ENCODE data around the gene MSL1.

The MSL1 gene

DNA sequence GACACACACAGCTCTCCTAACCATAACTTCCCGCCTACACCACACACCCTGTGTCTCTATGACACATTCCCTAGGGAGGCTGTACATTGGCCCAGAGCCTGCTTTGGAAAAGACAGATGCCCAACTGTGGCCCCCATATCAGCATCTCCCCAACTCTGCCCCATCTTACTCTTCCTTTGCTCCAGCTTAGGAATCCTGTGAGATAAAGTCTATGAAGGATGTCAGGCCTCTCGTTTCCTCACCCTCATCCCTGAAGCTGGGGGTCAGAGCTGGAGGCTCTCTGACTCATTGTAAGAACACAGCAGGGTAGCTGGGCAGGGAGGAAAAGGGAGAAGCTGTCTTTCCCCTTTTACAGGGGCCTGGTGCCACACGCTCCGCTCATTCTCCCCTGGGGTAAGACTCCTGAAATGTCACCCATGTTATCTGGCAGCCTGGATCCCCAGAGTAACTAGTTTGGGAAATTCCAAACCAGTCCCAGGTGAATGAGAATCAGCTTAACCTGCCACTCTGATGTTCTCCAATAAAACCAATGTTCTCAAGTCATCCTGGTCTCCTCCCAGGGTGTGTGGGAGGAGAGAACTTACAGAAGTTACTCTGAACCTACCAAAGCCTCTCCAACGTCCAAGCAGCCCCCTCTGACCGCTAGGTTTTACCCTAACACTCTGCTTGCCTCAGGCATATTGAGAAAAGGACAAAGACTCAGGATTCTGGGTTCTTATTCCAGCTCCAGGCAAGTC is 58.3 kb downstream of the MSL1 start:
- DNase-seq, result no peak

DNA sequence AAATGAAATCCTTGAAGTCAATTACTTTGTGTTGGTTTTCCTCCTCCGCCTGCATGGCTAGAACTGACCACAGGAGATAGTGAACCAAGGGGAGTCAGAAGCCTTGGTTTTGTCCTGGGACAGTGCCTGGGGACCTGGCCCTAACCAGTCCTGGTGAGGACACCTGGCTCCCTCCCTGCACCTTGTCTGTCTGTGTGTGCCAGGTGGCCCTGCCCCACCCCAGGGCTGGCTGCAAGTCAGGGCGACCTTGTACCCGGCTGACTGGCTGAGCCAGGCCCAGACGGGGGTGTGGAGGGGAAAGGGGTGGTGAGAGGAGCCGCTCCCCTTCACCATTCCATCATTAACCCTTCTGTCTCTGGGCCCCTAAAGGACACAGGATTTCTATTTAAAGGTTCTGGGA is 58.9 kb downstream of the MSL1 start:
- no peak for DNase-seq

DNA sequence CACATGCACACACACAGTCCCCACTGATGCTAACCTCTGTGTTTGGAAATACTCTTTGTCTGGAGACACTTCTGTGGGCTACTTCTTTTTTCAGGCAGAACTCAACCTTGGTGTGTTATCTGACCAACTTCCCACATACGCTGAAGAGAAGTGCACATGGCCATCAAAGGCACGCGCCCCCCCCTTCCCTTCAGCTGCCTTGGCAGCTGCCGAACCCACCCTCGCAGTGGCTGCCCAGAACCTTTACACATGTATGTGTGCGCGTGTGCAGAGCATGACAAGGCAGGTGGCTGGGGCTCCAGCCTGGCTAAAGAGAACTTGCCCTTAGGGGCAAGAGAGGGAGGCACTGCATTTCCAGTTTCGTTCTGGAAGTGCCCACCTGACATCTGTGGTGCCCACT is 59.4 kb downstream of the MSL1 start:
- DNase-seq, result no peak

DNA sequence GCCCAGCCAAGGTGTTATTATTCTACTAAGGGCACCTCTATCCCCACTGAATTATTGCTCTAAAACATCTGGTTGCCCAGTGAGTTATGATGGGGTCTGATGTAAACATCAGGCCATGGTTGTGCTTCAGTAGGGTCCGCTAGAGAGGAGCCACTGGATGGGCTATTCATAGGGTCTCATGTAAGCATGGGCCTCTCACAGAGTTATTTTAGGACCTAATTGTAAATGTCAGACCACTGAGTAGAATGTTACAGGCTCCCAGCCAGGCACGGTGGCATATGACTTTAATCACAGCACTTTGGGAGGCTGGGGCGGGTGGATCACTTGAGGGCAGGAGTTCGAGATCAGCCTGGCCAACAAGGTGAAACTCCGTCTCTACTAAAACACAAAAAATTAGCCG is 60.8 kb downstream of the MSL1 start:
- DNase-seq, result no peak

Measured in activated gamma-delta T cell treated with Interleukin-2 at 50 U/mL for 16 hours (primary cell).